ENCODE data around the gene LRBA. TPM values are rescaled to one million over a fixed set of nuclear protein-coding genes. Genes with fewer than 3 reads are reported as not detected.
A peak's percentile ranks its signal among the peaks of the same experiment; 100 is the strongest.
"Not testable (repeated sequence)": the region's sequence is repeated elsewhere in the genome, so short reads cannot be mapped to it uniquely, and the experiment has no call there.

Gene LRBA
- total and polyA plus RNA-seq, 4 donors = 8.2 to 69.8 (median 32.8) TPM

DNA sequence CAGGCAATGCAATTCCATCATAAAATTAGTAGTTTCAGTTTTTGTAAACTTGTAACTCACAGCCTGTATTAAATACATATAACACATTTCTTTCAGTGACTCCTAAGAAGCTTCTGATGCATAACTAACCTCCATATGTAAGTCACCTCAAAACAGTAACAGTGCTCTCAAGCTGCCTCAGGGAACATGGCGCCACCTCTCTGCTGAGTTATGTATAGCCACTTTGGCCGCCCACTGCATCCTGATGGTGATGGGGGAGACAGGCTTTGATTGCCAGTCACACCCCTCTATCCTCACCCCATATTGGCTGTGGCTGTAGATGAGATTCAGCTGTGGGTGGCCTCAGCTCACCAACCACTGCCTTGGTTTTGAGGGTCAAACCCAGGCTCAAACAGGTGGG, 54.3 kb downstream of the LRBA start:
- Histone ChIP-seq H3K4me1 (ENCODE audit: control insufficient read depth in 4 of 4, insufficient read depth in 4 of 4, low read length in 3 of 4) (peaks cover 0 to 2% (median 0%) of the 10 kb centered on the region in 4 donors), H3K36me3 (ENCODE audit: control insufficient read depth in 4 of 4, insufficient read depth in 3 of 4, low read depth in 1 of 4, low read length in 3 of 4) (no peaks in the 10 kb centered on the region), H3K4me3 (ENCODE audit: low read depth in 1 of 3, low read length in 3 of 3) (no peak overlapping the region), H3K27ac (ENCODE audit: low read depth in 1 of 2, low read length in 2 of 2) (no peak overlapping the region), H3K9me3 (ENCODE audit: control insufficient read depth in 4 of 4, low read length in 3 of 4) (no peaks in the 10 kb centered on the region), H3K9ac (ENCODE audit: low read depth in 1 of 2, low read length in 2 of 2) (no peak overlapping the region), H3K27me3 (ENCODE audit: control insufficient read depth in 4 of 4, insufficient read depth in 4 of 4, low read length in 3 of 4) (no peaks in the 10 kb centered on the region)
- WGBS = 93% methylated on average over 2 of the region's 2 CpGs
- TF ChIP-seq, protein P1, sequence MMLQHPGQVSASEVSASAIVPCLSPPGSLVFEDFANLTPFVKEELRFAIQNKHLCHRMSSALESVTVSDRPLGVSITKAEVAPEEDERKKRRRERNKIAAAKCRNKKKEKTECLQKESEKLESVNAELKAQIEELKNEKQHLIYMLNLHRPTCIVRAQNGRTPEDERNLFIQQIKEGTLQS (IDR thresholded peaks at IDR 0.05) = no peak
- TF ChIP-seq RAD21 (IDR thresholded peaks at IDR 0.05) = peak in 1 of 2 donors; percentile 13
- no peak for TF ChIP-seq HNF4A (conservative IDR thresholded peaks at IDR 0.05)
- TF ChIP-seq SP1 (IDR thresholded peaks at IDR 0.05) = no peak
- TF ChIP-seq, protein P2, sequence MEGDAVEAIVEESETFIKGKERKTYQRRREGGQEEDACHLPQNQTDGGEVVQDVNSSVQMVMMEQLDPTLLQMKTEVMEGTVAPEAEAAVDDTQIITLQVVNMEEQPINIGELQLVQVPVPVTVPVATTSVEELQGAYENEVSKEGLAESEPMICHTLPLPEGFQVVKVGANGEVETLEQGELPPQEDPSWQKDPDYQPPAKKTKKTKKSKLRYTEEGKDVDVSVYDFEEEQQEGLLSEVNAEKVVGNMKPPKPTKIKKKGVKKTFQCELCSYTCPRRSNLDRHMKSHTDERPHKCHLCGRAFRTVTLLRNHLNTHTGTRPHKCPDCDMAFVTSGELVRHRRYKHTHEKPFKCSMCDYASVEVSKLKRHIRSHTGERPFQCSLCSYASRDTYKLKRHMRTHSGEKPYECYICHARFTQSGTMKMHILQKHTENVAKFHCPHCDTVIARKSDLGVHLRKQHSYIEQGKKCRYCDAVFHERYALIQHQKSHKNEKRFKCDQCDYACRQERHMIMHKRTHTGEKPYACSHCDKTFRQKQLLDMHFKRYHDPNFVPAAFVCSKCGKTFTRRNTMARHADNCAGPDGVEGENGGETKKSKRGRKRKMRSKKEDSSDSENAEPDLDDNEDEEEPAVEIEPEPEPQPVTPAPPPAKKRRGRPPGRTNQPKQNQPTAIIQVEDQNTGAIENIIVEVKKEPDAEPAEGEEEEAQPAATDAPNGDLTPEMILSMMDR (IDR thresholded peaks at IDR 0.05; ENCODE audit: low read depth, low read length, missing input control) = peak; percentile 33
- no peak for TF ChIP-seq JUND (IDR thresholded peaks at IDR 0.05)
- no peak for TF ChIP-seq EGR1 (IDR thresholded peaks at IDR 0.05; ENCODE audit: low read depth in 2 of 2)
- no peak for TF ChIP-seq HNF4G (IDR thresholded peaks at IDR 0.05)
- DNase-seq (ENCODE audit: low spot score) = peak; percentile 52

DNA sequence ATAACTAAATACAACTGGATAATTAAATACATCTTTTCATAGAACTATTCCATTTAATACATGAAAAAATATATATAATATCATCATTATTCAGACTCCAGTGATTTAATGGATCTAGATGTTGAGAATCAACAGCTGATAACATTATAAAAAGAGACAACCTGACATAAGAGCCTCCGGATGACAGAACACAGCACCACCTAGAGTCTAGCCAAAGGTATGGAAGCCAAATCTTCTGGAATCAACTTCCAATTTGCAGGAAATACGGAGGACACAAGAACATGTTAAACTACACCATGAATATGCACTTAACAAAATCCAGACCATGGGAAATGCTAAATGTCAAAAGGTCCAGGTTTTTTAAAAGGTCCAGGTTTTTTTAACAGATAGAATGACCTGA, 55.0 kb downstream of the LRBA start:
- peaks cover 0 to 5% (median 0%) of the 10 kb centered on the region in 4 donors for H3K4me1 ChIP-seq (ENCODE audit: control insufficient read depth in 4 of 4, insufficient read depth in 4 of 4, low read length in 3 of 4)
- no peaks in the 10 kb centered on the region for H3K27me3 ChIP-seq (ENCODE audit: control insufficient read depth in 4 of 4, insufficient read depth in 4 of 4, low read length in 3 of 4)
- H3K27ac ChIP-seq (ENCODE audit: low read depth in 1 of 2, low read length in 2 of 2) = no peak overlapping the region
- DNase-seq (ENCODE audit: low spot score) = no peak
- H3K4me3 ChIP-seq (ENCODE audit: low read depth in 1 of 3, low read length in 3 of 3) = no peak overlapping the region
- H3K9ac ChIP-seq (ENCODE audit: low read depth in 1 of 2, low read length in 2 of 2) = peak overlapping the region in 1 of 2 donors; percentile 54
- H3K36me3 ChIP-seq (ENCODE audit: control insufficient read depth in 4 of 4, insufficient read depth in 3 of 4, low read depth in 1 of 4, low read length in 3 of 4) = no peaks in the 10 kb centered on the region
- WGBS = 32% methylated on average over 2 of the region's 2 CpGs
- no peaks in the 10 kb centered on the region for H3K9me3 ChIP-seq (ENCODE audit: control insufficient read depth in 4 of 4, low read length in 3 of 4)
- TF ChIP-seq, protein P1 (IDR thresholded peaks at IDR 0.05) = no peak
- TF ChIP-seq YY1 (IDR thresholded peaks at IDR 0.05) (no peak), RXRA (IDR thresholded peaks at IDR 0.05) (no peak), GABPA (IDR thresholded peaks at IDR 0.05 in 1 of 2, conservative IDR thresholded peaks at IDR 0.05 in 1 of 2) (no peak), FOXA1 (IDR thresholded peaks at IDR 0.05) (no peak), NR2F2 (IDR thresholded peaks at IDR 0.05) (no peak), SP1 (IDR thresholded peaks at IDR 0.05) (no peak), RAD21 (IDR thresholded peaks at IDR 0.05) (peak; percentile 68 to 72), HNF4A (conservative IDR thresholded peaks at IDR 0.05) (no peak)
- TF ChIP-seq, protein P2 (IDR thresholded peaks at IDR 0.05; ENCODE audit: low read depth, low read length, missing input control) = peak; percentile 53
- TF ChIP-seq, protein P3, sequence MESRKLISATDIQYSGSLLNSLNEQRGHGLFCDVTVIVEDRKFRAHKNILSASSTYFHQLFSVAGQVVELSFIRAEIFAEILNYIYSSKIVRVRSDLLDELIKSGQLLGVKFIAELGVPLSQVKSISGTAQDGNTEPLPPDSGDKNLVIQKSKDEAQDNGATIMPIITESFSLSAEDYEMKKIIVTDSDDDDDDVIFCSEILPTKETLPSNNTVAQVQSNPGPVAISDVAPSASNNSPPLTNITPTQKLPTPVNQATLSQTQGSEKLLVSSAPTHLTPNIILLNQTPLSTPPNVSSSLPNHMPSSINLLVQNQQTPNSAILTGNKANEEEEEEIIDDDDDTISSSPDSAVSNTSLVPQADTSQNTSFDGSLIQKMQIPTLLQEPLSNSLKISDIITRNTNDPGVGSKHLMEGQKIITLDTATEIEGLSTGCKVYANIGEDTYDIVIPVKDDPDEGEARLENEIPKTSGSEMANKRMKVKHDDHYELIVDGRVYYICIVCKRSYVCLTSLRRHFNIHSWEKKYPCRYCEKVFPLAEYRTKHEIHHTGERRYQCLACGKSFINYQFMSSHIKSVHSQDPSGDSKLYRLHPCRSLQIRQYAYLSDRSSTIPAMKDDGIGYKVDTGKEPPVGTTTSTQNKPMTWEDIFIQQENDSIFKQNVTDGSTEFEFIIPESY (IDR thresholded peaks at IDR 0.05) = no peak
- TF ChIP-seq, protein P4, sequence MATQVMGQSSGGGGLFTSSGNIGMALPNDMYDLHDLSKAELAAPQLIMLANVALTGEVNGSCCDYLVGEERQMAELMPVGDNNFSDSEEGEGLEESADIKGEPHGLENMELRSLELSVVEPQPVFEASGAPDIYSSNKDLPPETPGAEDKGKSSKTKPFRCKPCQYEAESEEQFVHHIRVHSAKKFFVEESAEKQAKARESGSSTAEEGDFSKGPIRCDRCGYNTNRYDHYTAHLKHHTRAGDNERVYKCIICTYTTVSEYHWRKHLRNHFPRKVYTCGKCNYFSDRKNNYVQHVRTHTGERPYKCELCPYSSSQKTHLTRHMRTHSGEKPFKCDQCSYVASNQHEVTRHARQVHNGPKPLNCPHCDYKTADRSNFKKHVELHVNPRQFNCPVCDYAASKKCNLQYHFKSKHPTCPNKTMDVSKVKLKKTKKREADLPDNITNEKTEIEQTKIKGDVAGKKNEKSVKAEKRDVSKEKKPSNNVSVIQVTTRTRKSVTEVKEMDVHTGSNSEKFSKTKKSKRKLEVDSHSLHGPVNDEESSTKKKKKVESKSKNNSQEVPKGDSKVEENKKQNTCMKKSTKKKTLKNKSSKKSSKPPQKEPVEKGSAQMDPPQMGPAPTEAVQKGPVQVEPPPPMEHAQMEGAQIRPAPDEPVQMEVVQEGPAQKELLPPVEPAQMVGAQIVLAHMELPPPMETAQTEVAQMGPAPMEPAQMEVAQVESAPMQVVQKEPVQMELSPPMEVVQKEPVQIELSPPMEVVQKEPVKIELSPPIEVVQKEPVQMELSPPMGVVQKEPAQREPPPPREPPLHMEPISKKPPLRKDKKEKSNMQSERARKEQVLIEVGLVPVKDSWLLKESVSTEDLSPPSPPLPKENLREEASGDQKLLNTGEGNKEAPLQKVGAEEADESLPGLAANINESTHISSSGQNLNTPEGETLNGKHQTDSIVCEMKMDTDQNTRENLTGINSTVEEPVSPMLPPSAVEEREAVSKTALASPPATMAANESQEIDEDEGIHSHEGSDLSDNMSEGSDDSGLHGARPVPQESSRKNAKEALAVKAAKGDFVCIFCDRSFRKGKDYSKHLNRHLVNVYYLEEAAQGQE (IDR thresholded peaks at IDR 0.05) = no peak

DNA sequence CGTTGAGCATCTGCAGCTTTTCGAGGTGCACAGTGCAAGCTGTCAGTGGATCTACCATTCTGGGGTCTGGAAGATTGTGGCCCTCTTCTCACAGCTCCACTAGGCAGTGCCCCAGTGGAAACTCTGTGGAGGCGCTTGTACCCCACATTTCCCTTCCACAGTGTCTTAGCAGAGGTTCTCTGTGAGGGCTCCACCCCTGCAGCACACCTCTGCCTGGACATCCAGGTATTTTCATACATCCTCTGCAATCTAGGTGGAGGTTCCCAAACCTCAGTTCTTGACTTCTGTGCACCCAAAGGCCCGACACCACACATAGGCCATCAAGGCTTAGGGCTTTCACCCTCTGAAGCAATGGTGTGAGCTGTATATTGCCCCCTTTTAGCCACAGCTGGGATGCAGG, 57.1 kb downstream of the LRBA start:
- H3K27me3 ChIP-seq (ENCODE audit: control insufficient read depth in 4 of 4, insufficient read depth in 4 of 4, low read length in 3 of 4) = not testable (repeated sequence)

More for the DNA sequence above, 57.1 kb downstream of the LRBA start:
- H3K9ac ChIP-seq (ENCODE audit: low read depth in 1 of 2, low read length in 2 of 2); H3K4me3 ChIP-seq (ENCODE audit: low read depth in 1 of 3, low read length in 3 of 3); DNase-seq (ENCODE audit: low spot score); H3K27ac ChIP-seq (ENCODE audit: low read depth in 1 of 2, low read length in 2 of 2); H3K9me3 ChIP-seq (ENCODE audit: control insufficient read depth in 4 of 4, low read length in 3 of 4); H3K36me3 ChIP-seq (ENCODE audit: control insufficient read depth in 4 of 4, insufficient read depth in 3 of 4, low read depth in 1 of 4, low read length in 3 of 4); H3K4me1 ChIP-seq (ENCODE audit: control insufficient read depth in 4 of 4, insufficient read depth in 4 of 4, low read length in 3 of 4): not testable (repeated sequence)
- WGBS = 95% methylated on average over 4 of the region's 4 CpGs

All from liver (tissue), 9 donors.